HG02970 (cell line): ENCODE data around the gene STEEP1.

Source experiments
- ATAC-seq: cut with Tn5 transposase; IDR thresholded peaks from one replicate; pipeline ENCODE4 v1.9.1; 2021; ENCODE audit warnings: mild to moderate bottlenecking, moderate library complexity, moderate number of reproducible peaks; ENCODE audit not compliant: unreplicated experiment, low FRiP score

STEEP1 gene

DNA sequence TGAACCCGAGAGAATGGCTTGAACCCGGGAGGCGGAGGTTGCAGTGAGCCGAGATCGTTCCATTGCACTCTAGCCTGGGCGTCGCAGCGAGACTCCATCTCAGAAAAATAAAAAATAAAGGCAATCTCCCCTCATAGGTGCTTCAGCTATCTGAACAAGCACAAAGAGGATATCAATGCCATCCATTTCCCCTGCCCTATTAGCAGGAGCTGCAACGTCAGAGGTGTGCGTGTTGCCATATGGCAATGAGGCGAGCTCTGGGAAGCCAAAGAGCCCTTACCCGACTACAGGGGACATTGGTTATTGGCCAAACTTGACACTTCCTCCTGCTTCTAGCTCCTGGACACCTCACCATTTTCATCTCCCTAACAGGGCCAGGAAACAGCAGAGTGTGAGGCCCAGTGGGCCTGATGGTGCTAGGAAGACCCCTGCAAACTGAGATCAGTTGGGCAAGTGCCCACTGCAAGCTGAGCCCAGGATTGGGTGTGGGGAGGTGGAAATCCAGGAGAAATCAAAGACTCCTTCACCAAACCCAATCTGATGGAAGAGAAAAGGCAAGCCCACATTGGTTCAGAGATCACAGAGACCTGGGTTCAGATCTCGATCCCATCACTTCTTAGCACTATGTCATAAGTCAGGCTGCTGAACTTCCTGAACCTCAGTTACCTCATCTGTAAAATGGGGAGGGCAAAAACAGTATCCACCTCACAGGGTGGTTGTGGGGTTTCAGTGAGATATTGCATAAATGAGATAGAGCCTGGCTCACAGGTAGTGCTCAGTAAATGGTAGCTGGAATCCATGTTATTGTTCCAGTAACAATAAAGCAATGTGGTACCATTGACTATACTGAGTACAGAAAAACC, 75.8 kb downstream of the STEEP1 start:
- ATAC-seq: no peak

DNA sequence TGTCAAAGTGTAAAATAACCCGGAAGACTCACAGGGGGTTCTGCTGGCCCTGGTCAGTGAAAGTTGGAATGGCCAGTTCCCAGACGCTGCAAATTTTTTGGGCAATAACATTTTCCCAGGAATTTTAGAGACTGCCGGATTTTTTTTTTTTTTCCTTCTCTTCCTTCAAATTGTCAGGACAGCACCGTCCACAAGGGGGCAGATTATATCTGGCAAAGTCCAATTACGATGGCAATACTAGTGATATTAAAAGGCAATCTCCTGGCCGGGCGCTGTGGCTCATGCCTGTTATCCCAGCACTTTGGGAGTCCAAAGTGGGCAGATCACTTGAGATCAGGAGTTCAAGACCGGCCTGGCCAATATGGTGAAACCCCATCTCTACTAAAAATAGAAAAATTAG, 76.5 kb downstream of the STEEP1 start:
- ATAC-seq: no peak
